Fibroblast of lung (primary cell): ENCODE results near the gene GLIS1. TPM values are rescaled to one million over a fixed set of nuclear protein-coding genes. Genes with fewer than 3 reads are reported as not detected.

Source experiments
- DNase-seq, 2 donors: peaks; one replicate each; pipeline versions ENCODE4 v3.0.0 to v3.0.0-alpha.2; 2010; ENCODE audit warnings: low read depth in 2 of 2
- H2AFZ ChIP-seq: 2 replicates; pipeline ENCODE4 v1.5.1; 2012; ENCODE audit warnings: low read length, control low read depth, inconsistent platforms
- H3K27ac ChIP-seq: 2 replicates; pipeline ENCODE4 v1.5.1; 2011; ENCODE audit warnings: low read length, control low read depth; ENCODE audit not compliant: insufficient read depth
- H3K27me3 ChIP-seq: 2 replicates; pipeline ENCODE4 v1.5.1; 2011; ENCODE audit warnings: mild to moderate bottlenecking, low read length; ENCODE audit not compliant: control insufficient read depth, insufficient read depth
- H3K36me3 ChIP-seq: 2 replicates; pipeline ENCODE4 v1.5.1; 2011; ENCODE audit warnings: low read length; ENCODE audit not compliant: control insufficient read depth, insufficient read depth
- H3K4me1 ChIP-seq: 2 replicates; pipeline ENCODE4 v1.5.1; 2011; ENCODE audit warnings: low read length; ENCODE audit not compliant: control insufficient read depth, insufficient read depth; ENCODE audit errors: extremely low read depth
- H3K4me2 ChIP-seq: 2 replicates; pipeline ENCODE4 v1.5.1; 2011; ENCODE audit warnings: low read length, control low read depth; ENCODE audit not compliant: insufficient read depth; ENCODE audit errors: extremely low read depth
- H3K4me3 ChIP-seq, 4 experiments: fragments of 200-600 bp in 1 of 4; sonication (generic) in 1 of 4; replicated peaks in 1 of 4; 2 replicates each; pipeline ENCODE4 v1.5.1; 2011 to 2016; ENCODE audit warnings: low read length in 4 of 4, low read depth in 3 of 4, mild to moderate bottlenecking in 3 of 4, control low read depth in 2 of 4, inconsistent platforms in 1 of 4, mixed read lengths in 1 of 4; ENCODE audit not compliant: insufficient read depth in 1 of 4; ENCODE audit errors: control extremely low read depth in 1 of 4
- H3K79me2 ChIP-seq: 2 replicates; pipeline ENCODE4 v1.5.1; 2012; ENCODE audit warnings: mild to moderate bottlenecking, low read length, inconsistent platforms; ENCODE audit not compliant: control insufficient read depth, insufficient read depth
- H3K9ac ChIP-seq: 2 replicates; pipeline ENCODE4 v1.5.1; 2011; ENCODE audit warnings: mild to moderate bottlenecking, low read length, control low read depth; ENCODE audit not compliant: insufficient read depth
- H3K9me3 ChIP-seq: 2 replicates; pipeline ENCODE4 v1.5.1; 2012; ENCODE audit warnings: low read depth, low read length; ENCODE audit not compliant: control insufficient read depth, insufficient read depth
- H4K20me1 ChIP-seq: 2 replicates; pipeline ENCODE4 v1.5.1; 2011; ENCODE audit warnings: low read length; ENCODE audit not compliant: control insufficient read depth, insufficient read depth; ENCODE audit errors: extremely low read depth
- CTCF ChIP-seq, 2 donors: IDR thresholded peaks in 1 of 2; conservative IDR thresholded peaks in 1 of 2; 1 replicate in 1 of 2; 2 replicates in 1 of 2; pipeline ENCODE4 v1.5.1; 2011 to 2012; ENCODE audit warnings: low read length in 2 of 2, control low read depth in 1 of 2, inconsistent platforms in 1 of 2, low read depth in 1 of 2, mild to moderate bottlenecking in 1 of 2
- EZH2 ChIP-seq: IDR thresholded peaks from 2 replicates; pipeline ENCODE4 v1.5.1; 2012; ENCODE audit warnings: low read length, control low read depth, mild to moderate bottlenecking; ENCODE audit errors: missing control alignments
- polyA plus RNA-seq, 2 donors: library from polyadenylated mRNA; depleted of rRNA in 1 of 2; stranded (reverse) in 1 of 2; unstranded in 1 of 2; fragments of >200 nt; gene quantifications; 2 replicates each; pipeline ENCODE4 v1.2.1, GENCODE V29; 2011 to 2012; ENCODE audit warnings: missing spikeins in 1 of 2
- total RNA-seq: library from RNA; depleted of rRNA; stranded (reverse); fragments of >200 nt; gene quantifications from 2 replicates; pipeline ENCODE4 v1.2.1, GENCODE V29; 2014

GLIS1 gene
- total and polyA plus RNA-seq, 2 donors (not counting 1 experiment from before 2014, with no cell fraction given) = under 0.01 to 0.05 TPM

GRCh38 chr1:53656747-53657530 lies 82.0 kb downstream of the GLIS1 start:
- no peaks in the 10 kb centered on the region for H3K36me3 ChIP-seq
- H4K20me1 ChIP-seq = no peaks in the 10 kb centered on the region
- H2AFZ ChIP-seq = no peak overlapping the region
- no peak overlapping the region for H3K9ac ChIP-seq
- H3K9me3 ChIP-seq = no peaks in the 10 kb centered on the region
- no peak overlapping the region for H3K27ac ChIP-seq
- no peak for TF ChIP-seq CTCF (conservative IDR thresholded peaks at IDR 0.05 in 1 of 2, IDR thresholded peaks at IDR 0.05 in 1 of 2; ENCODE audit: low read depth in 1 of 2, low read length in 2 of 2)
- TF ChIP-seq EZH2 = no peak
- no peaks in the 10 kb centered on the region for H3K79me2 ChIP-seq
- H3K27me3 ChIP-seq = peaks cover 10% of the 10 kb centered on the region
- no peak overlapping the region for H3K4me2 ChIP-seq
- no peak overlapping the region for H3K4me3 ChIP-seq
- H3K4me1 ChIP-seq = peaks cover 4% of the 10 kb centered on the region
- no peak for DNase-seq

DNA sequence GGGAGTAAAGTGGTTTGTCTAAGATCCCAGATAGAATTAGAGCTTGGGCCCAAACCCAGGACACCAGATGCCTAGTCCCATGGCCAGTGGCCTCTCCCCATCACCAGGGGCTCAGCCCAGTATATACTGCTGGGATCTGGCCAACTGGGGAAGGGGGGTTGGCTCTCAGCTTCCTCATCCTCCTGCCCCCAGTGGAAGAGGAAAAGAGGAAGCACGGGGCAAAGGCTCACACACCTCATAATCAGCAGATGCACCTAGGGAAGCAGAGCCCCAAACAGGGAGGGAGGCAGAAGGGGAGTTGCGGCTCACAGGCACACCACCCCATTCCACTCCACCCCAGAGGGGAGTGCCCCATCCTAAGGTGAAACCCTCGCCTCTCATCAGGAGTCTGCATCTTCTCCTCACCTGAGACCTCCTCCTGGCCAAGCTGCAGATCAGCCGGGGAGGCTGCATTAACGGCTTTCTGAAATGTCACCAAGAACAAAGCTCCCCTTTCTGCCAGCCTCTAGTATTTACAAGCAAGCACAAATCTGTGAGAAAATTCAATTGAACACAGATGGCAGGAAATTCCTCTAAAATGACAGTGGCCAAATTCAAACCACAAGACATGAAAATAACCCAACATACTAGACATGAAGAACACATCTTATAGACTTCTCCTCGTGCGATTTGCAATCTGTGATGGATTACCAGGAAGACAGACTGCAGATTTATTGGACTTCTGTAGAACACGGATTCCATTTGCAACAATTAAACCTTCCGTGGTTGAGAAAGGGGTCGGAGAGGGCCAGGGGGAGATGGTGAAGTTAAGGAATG lies 82.8 kb downstream of the GLIS1 start:
- Histone ChIP-seq H3K4me1 (peaks cover 4% of the 10 kb centered on the region), H2AFZ (no peak overlapping the region), H3K79me2 (no peaks in the 10 kb centered on the region), H3K9ac (no peak overlapping the region), H3K4me3 (no peak overlapping the region), H3K4me2 (no peak overlapping the region), H3K27me3 (peaks cover 10% of the 10 kb centered on the region), H4K20me1 (no peaks in the 10 kb centered on the region), H3K36me3 (no peaks in the 10 kb centered on the region), H3K27ac (no peak overlapping the region), H3K9me3 (no peaks in the 10 kb centered on the region)
- TF ChIP-seq CTCF (conservative IDR thresholded peaks at IDR 0.05 in 1 of 2, IDR thresholded peaks at IDR 0.05 in 1 of 2; ENCODE audit: low read depth in 1 of 2, low read length in 2 of 2) (no peak), EZH2 (no peak)
- peak; percentile 60 to 84 for DNase-seq
